Endothelial cell of umbilical vein (primary cell): ENCODE results near the gene GRM2. TPM values are rescaled to one million over a fixed set of nuclear protein-coding genes. Genes with fewer than 3 reads are reported as not detected.

Experiments used
- BruUV-seq: library from RNA; stranded (reverse); fragments of 400-500 nt; replicated peaks from 2 replicates; lab custom pipeline; 2021; lab: Mats Ljungman, UMichigan
- CTCF ChIA-PET: fragments of 300-600, 350-600 bp; sonication (Branson Sonifier 250); formaldehyde crosslinking; loops from one replicate; lab custom pipeline; 2021; ENCODE audit warnings: antibody characterized with exemption, inconsistent platforms; lab: Charles Lee
- POLR2A ChIA-PET: fragments of 300-600, 350-600 bp; sonication (Branson Sonifier 250); formaldehyde crosslinking; loops from one replicate; lab custom pipeline; 2021; ENCODE audit warnings: antibody characterized with exemption, inconsistent platforms; lab: Charles Lee
- DNase-seq: peaks from one replicate; pipeline ENCODE4 v3.0.0-alpha.2; 2011; ENCODE audit warnings: low read depth, low spot score
- FAIRE-seq: peaks from 2 replicates; lab custom pipeline; 2011; peaks lifted over from hg19 to GRCh38; lab: Jason Lieb, UNC
- H2AFZ ChIP-seq: 2 replicates; pipeline ENCODE4 v1.6.0; 2012; ENCODE audit warnings: low read depth, low read length, control low read depth, inconsistent platforms
- H3K27ac ChIP-seq: 2 replicates; pipeline ENCODE4 v1.5.1; 2011; ENCODE audit warnings: low read depth, mild to moderate bottlenecking, control low read depth, low read length, moderate library complexity; ENCODE audit not compliant: insufficient read depth
- H3K27me3 ChIP-seq, 2 experiments: 2 replicates each; pipeline versions ENCODE4 v1.6.0 to v1.6.1; 2011; ENCODE audit warnings: low read length in 2 of 2, mixed read lengths in 1 of 2; ENCODE audit not compliant: control insufficient read depth in 2 of 2, insufficient read depth in 2 of 2
- H3K36me3 ChIP-seq, 2 experiments: 2 replicates in 1 of 2; 3 replicates in 1 of 2; pipeline ENCODE4 v1.5.1; 2011; ENCODE audit warnings: low read length in 2 of 2, mild to moderate bottlenecking in 1 of 2, moderate library complexity in 1 of 2; ENCODE audit not compliant: control insufficient read depth in 2 of 2, insufficient read depth in 2 of 2; ENCODE audit errors: extremely low read depth in 1 of 2
- H3K4me1 ChIP-seq: 3 replicates; pipeline ENCODE4 v1.5.1; 2011; ENCODE audit warnings: mild to moderate bottlenecking, low read length; ENCODE audit not compliant: control insufficient read depth, insufficient read depth; ENCODE audit errors: extremely low read depth
- H3K4me2 ChIP-seq: 2 replicates; pipeline ENCODE4 v1.6.1; 2011; ENCODE audit warnings: low read length, control low read depth, mixed read lengths; ENCODE audit not compliant: insufficient read depth
- H3K4me3 ChIP-seq, 3 experiments: fragments of 200-600 bp in 1 of 3; sonication (generic), shearing (Covaris generic) in 1 of 3; replicated peaks in 1 of 3; 2 replicates each; pipeline ENCODE4 v1.5.1; 2011 to 2016; ENCODE audit warnings: control low read depth in 3 of 3, low read length in 3 of 3, mild to moderate bottlenecking in 2 of 3, inconsistent platforms in 1 of 3, low read depth in 1 of 3, moderate library complexity in 1 of 3; ENCODE audit not compliant: insufficient read depth in 1 of 3
- H3K79me2 ChIP-seq: 2 replicates; pipeline ENCODE4 v1.6.0; 2012; ENCODE audit warnings: low read length, inconsistent platforms; ENCODE audit not compliant: control insufficient read depth, insufficient read depth
- H3K9ac ChIP-seq: replicated peaks from 2 replicates; pipeline ENCODE3; 2011; ENCODE audit warnings: low read length, control low read depth; ENCODE audit not compliant: insufficient read depth; ENCODE audit errors: extremely low read depth
- H3K9me1 ChIP-seq: replicated peaks from 3 replicates; pipeline ENCODE4 v1.6.0; 2011; ENCODE audit warnings: mild to moderate bottlenecking, low read length; ENCODE audit not compliant: control insufficient read depth, insufficient read depth; ENCODE audit errors: extremely low read depth
- H3K9me3 ChIP-seq: replicated peaks from 2 replicates; pipeline ENCODE4 v1.5.1; 2012; ENCODE audit warnings: low read length, inconsistent platforms; ENCODE audit not compliant: control insufficient read depth, insufficient read depth
- H4K20me1 ChIP-seq: replicated peaks from 2 replicates; pipeline ENCODE3; 2011; ENCODE audit warnings: mild to moderate bottlenecking, low read length; ENCODE audit not compliant: control insufficient read depth, insufficient read depth; ENCODE audit errors: extremely low read depth
- EZH2 ChIP-seq: IDR thresholded peaks from 2 replicates; pipeline ENCODE4 v1.6.1; 2012; ENCODE audit warnings: borderline replicate concordance, low read depth, mild to moderate bottlenecking, moderate library complexity, low read length, inconsistent platforms; ENCODE audit not compliant: severe bottlenecking
- FOS ChIP-seq: IDR thresholded peaks from 2 replicates; pipeline ENCODE4 v1.6.1; 2011; ENCODE audit warnings: mild to moderate bottlenecking, low read length, moderate library complexity, borderline replicate concordance; ENCODE audit not compliant: insufficient read depth
- GATA2 ChIP-seq: IDR thresholded peaks from 2 replicates; pipeline ENCODE4 v1.7.0; 2011; ENCODE audit warnings: low read depth, mild to moderate bottlenecking, moderate library complexity, mixed read lengths, low read length; ENCODE audit not compliant: insufficient read length, insufficient read depth
- MYC ChIP-seq: IDR thresholded peaks from one replicate; pipeline ENCODE4 v1.6.1; 2011; ENCODE audit warnings: mild to moderate bottlenecking, low read depth, low read length
- POLR2A ChIP-seq: IDR thresholded peaks from 2 replicates; pipeline ENCODE4 v1.6.1; 2012; ENCODE audit warnings: low read depth, mild to moderate bottlenecking, control low read depth, low read length
- POLR2AphosphoS5 ChIP-seq: IDR thresholded peaks from 2 replicates; pipeline ENCODE4 v1.6.1; 2012; ENCODE audit warnings: low read depth, mild to moderate bottlenecking, control low read depth, low read length, moderate library complexity; ENCODE audit not compliant: insufficient read depth
- dilution Hi-C: fragments of 300-500 bp; cut with MboI; formaldehyde crosslinking; loops from one replicate; pipeline ENCODE4 v1.15.0; 2019; ENCODE audit warnings: low sequenced_read_pairs; ENCODE audit not compliant: extremely low pct_ligation_motif_present
- intact Hi-C: fragments of 100-400 bp; cut with micrococcal nuclease; formaldehyde crosslinking; loops from one replicate; pipeline ENCODE4 v1.10.0; 2022
- polyA plus RNA-seq, 4 experiments: library from polyadenylated mRNA; depleted of rRNA in 3 of 4; stranded (reverse) in 3 of 4; unstranded in 1 of 4; fragments of >200 nt; gene quantifications; 2 replicates each; pipeline versions ENCODE4 v1.2.1 to v1.2.3, GENCODE V29; 2011 to 2012; ENCODE audit warnings: missing spikeins in 1 of 4
- total RNA-seq: library from RNA; stranded (reverse); gene quantifications from 2 replicates; pipeline ENCODE4 v1.2.3, GENCODE V29; 2021
- TF ChIP-seq, protein P1 (sequence below), 2 donors: IDR thresholded peaks; 1 replicate in 1 of 2; 2 replicates in 1 of 2; pipeline ENCODE4 v1.5.1; 2011; ENCODE audit warnings: low read length in 2 of 2, mild to moderate bottlenecking in 2 of 2, moderate library complexity in 2 of 2, control low read depth in 1 of 2, inconsistent platforms in 1 of 2, low read depth in 1 of 2; ENCODE audit not compliant: insufficient read depth in 1 of 2; ENCODE audit errors: extremely low read depth in 1 of 2

Gene GRM2
- total and polyA plus RNA-seq, 2 donors (not counting 3 experiments of a cell fraction or from before 2014, with no cell fraction given), result 0.10 to 0.51 TPM

DNA sequence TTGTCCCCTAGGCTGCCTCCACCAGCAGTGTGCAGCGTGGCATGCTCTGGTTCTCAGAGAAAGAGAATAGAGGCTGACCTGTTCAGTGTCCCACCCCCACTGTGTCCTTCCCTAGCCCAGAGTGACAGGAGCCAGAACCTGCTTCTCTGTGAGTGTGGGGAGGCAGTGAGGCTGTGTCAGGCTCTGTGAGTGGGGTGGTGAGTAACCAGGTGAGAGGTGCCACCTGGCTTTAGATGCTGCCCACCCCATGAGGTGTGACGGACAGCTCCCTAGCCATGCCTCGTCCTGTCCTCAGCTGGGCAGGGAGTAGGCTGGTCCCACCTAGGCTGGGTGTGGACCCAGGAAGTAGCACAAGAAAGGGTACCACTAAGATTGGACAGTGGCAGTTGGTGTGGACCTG lies 29.5 kb upstream of the GRM2 start:
- FAIRE-seq (no peak), DNase-seq (no peak)
- dilution Hi-C loops, result no loop called here
- ChIA-PET CTCF (interaction anchor here (1.6 to 1.8 kb wide), 2 partner anchors 8 to 175 kb away, joined by 5 read pairs; no protein-coding TSS in a partner anchor), POLR2A (no interaction called here)
- intact Hi-C loops, result loop anchor here (10.0 kb wide), 1 partner anchor 1063 kb away; the partner anchor contains the start of genes CISH and MAPKAPK3
- H3K27me3 ChIP-seq, result no peaks in the 10 kb centered on the region
- TF ChIP-seq, protein P1, sequence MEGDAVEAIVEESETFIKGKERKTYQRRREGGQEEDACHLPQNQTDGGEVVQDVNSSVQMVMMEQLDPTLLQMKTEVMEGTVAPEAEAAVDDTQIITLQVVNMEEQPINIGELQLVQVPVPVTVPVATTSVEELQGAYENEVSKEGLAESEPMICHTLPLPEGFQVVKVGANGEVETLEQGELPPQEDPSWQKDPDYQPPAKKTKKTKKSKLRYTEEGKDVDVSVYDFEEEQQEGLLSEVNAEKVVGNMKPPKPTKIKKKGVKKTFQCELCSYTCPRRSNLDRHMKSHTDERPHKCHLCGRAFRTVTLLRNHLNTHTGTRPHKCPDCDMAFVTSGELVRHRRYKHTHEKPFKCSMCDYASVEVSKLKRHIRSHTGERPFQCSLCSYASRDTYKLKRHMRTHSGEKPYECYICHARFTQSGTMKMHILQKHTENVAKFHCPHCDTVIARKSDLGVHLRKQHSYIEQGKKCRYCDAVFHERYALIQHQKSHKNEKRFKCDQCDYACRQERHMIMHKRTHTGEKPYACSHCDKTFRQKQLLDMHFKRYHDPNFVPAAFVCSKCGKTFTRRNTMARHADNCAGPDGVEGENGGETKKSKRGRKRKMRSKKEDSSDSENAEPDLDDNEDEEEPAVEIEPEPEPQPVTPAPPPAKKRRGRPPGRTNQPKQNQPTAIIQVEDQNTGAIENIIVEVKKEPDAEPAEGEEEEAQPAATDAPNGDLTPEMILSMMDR (IDR thresholded peaks at IDR 0.05; ENCODE audit: extremely low read depth in 1 of 2, insufficient read depth in 1 of 2, low read depth in 1 of 2, low read length in 2 of 2), result no peak
- TF ChIP-seq POLR2AphosphoS5 (no peak), POLR2A (no peak), EZH2 (no peak), MYC (no peak), FOS (no peak), GATA2 (no peak)
- no peaks in the 10 kb centered on the region for H4K20me1 ChIP-seq
- H3K4me1 ChIP-seq, result peaks cover 15% of the 10 kb centered on the region
- no peak overlapping the region for H3K4me2 ChIP-seq
- no peak overlapping the region for H3K4me3 ChIP-seq
- H3K9me3 ChIP-seq, result no peaks in the 10 kb centered on the region
- no peak overlapping the region for H3K9ac ChIP-seq
- no peaks in the 10 kb centered on the region for H3K79me2 ChIP-seq
- no peak overlapping the region for H2AFZ ChIP-seq
- no peak overlapping the region for H3K27ac ChIP-seq
- no peaks in the 10 kb centered on the region for H3K9me1 ChIP-seq
- BruUV-seq, result no TSS peak
- peaks cover 0 to 2% of the 10 kb centered on the region in 2 experiments for H3K36me3 ChIP-seq
